Measurements from ENCODE around the gene GFRA1.

DNA sequence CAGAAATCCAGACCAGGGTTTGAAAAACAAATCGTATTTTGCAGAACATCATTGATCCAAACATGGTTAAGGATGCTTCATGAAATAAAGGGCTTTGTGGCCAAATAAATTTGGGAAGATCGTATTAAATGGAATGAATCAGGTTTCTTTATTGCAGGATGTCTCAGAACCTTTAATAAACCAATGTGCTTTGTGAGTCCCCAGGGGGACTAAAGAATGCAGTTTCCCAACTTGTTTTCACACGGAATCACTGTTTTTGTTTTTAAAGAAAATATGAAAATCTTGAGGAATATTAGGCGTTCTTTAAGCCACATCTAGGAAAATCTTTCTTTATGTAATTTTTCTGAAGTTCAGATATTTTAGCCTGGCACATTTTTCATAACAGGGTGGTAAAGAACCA is 34.4 kb upstream of the GFRA1 start:
- TF ChIP-seq, protein P1, sequence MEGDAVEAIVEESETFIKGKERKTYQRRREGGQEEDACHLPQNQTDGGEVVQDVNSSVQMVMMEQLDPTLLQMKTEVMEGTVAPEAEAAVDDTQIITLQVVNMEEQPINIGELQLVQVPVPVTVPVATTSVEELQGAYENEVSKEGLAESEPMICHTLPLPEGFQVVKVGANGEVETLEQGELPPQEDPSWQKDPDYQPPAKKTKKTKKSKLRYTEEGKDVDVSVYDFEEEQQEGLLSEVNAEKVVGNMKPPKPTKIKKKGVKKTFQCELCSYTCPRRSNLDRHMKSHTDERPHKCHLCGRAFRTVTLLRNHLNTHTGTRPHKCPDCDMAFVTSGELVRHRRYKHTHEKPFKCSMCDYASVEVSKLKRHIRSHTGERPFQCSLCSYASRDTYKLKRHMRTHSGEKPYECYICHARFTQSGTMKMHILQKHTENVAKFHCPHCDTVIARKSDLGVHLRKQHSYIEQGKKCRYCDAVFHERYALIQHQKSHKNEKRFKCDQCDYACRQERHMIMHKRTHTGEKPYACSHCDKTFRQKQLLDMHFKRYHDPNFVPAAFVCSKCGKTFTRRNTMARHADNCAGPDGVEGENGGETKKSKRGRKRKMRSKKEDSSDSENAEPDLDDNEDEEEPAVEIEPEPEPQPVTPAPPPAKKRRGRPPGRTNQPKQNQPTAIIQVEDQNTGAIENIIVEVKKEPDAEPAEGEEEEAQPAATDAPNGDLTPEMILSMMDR (IDR thresholded peaks at IDR 0.05): no peak
- no peak for TF ChIP-seq EZH2 (IDR thresholded peaks at IDR 0.05; ENCODE audit: borderline replicate concordance, insufficient read depth, low read depth, low read length, poor library complexity, severe bottlenecking)

All from B cell (primary cell).